Aorta (tissue), 5 donors: Measurements from ENCODE around the gene SLC25A25. TPM values are rescaled to one million over a fixed set of nuclear protein-coding genes. Genes with fewer than 3 reads are reported as not detected.
"Not testable (repeated sequence)": the region's sequence is repeated elsewhere in the genome, so short reads cannot be mapped to it uniquely, and the experiment has no call there.

Experiments
- ATAC-seq: fragments of 200-7000 bp; cut with Tn5 transposase; one replicate; pipeline ENCODE4 v1.9.1; 2022; ENCODE audit warnings: moderate library complexity; ENCODE audit not compliant: low FRiP score
- DNase-seq, 2 donors: peaks; one replicate each; pipeline ENCODE4 v3.0.0-alpha.2; 2020
- H3K27ac ChIP-seq, 2 donors: one replicate each; pipeline ENCODE4 v1.5.1; 2013; ENCODE audit warnings: low read length in 2 of 2, mild to moderate bottlenecking in 2 of 2, moderate library complexity in 2 of 2, control low read depth in 1 of 2, inconsistent platforms in 1 of 2, low read depth in 1 of 2
- H3K27me3 ChIP-seq, 2 donors: one replicate each; pipeline ENCODE4 v1.6.1; 2013; ENCODE audit warnings: control low read depth in 1 of 2, low read length in 1 of 2, mild to moderate bottlenecking in 1 of 2, moderate library complexity in 1 of 2; ENCODE audit not compliant: insufficient read depth in 2 of 2, control insufficient read depth in 1 of 2
- H3K36me3 ChIP-seq, 2 donors: one replicate each; pipeline ENCODE4 v1.6.1; 2013; ENCODE audit warnings: control low read depth in 1 of 2, low read length in 1 of 2, mild to moderate bottlenecking in 1 of 2; ENCODE audit not compliant: insufficient read depth in 2 of 2, control insufficient read depth in 1 of 2
- H3K4me1 ChIP-seq, 2 donors: one replicate each; pipeline ENCODE4 v1.6.1; 2013; ENCODE audit warnings: low read length in 2 of 2, control low read depth in 1 of 2, mild to moderate bottlenecking in 1 of 2, moderate library complexity in 1 of 2; ENCODE audit not compliant: insufficient read depth in 2 of 2, control insufficient read depth in 1 of 2
- H3K4me3 ChIP-seq, 2 donors: one replicate each; pipeline ENCODE4 v1.5.1; 2013; ENCODE audit warnings: low read length in 2 of 2, control low read depth in 1 of 2, mild to moderate bottlenecking in 1 of 2
- H3K9me3 ChIP-seq: one replicate; pipeline ENCODE4 v1.6.1; 2013; ENCODE audit warnings: mild to moderate bottlenecking, low read length; ENCODE audit not compliant: control insufficient read depth
- WGBS, 2 donors: extraction: QIAGEN DNeasy Blood & Tissue Kit; methylation state at CpG; one replicate each; pipeline ENCODE4 v1.1.7; 2013; 5-methylcytosine and 5-hydroxymethylcytosine counted together
- intact Hi-C, 2 donors: fragments of 100-400 bp; cut with DNase I; formaldehyde crosslinking; loops; one replicate each; pipeline versions ENCODE4 v1.14.2 to v1.15.0; 2022
- polyA plus RNA-seq, 2 donors: library from polyadenylated mRNA; stranded (reverse); fragments of 200-250 nt; gene quantifications; one replicate each; pipeline ENCODE4 v1.2.3, GENCODE V29; 2013
- total RNA-seq, 2 donors: library from RNA; stranded (reverse); fragmentation: NEBNext Ultra II Directional; extraction: Animal tissue kit (Norgen Biotek cat#: 25700); gene quantifications; one replicate each; pipeline ENCODE4 v1.2.1, GENCODE V29; 2021
- donor health status: healthy with polysubstance abuse.
- donor health status: Bipolar disorder and iron deficiency.
- donor health status: DM: no; HTN: no; CAD: no.
- donor health status: DM: no; HTN: no; CAD: no.
- donor health status: DM: yes; HTN: yes; CAD: no.

SLC25A25 gene
- total and polyA plus RNA-seq, 4 donors, result 9.8 to 40.9 (median 15.3) TPM

DNA sequence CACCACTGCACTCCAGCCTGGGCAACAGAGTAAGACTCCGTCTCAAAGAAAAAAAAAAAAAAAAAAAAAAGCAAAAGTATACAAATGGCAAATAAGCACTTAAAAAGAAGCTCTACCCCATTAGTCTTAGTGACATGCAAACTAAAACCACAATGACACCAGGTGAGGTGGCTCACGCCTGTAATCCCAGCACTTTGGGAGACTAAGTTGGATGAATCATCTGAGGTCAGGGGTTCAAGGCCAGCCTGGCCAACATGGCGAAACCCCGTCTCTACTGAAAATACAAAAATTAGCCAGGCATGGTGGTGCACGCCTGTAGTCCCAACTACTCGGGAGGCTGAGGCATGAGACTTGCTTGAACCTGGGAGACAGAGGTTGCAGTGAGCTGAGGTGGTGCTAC is 22.6 kb upstream of the SLC25A25 start:
- ATAC-seq, H3K9me3 ChIP-seq, DNase-seq, intact Hi-C loops, H3K27ac ChIP-seq, H3K4me3 ChIP-seq, H3K27me3 ChIP-seq, H3K4me1 ChIP-seq, H3K36me3 ChIP-seq: not testable (repeated sequence)
- 90 to 91% methylated on average over 6 of the region's 6 CpGs for WGBS, 2 donors

DNA sequence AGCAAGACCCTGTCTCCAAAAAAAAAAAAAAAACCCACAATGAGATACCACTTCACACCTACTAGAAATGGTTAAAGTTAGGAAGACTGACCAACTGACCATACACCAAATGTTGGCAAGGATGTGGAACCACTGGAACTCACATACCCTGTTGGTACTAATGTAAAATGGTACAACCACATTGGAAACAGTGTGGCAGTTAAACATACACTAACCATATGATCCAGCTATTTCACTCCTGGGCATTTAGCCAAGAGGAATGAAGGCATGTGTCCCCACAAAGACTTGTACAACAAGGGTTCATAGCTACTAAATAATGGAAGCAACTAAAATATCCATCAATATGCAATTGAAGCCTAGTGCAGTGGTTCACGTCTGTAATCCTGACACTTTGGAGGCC is 22.2 kb upstream of the SLC25A25 start:
- no peaks in the 10 kb centered on the region for H3K27me3 ChIP-seq
- intact Hi-C loops, result no loop called here
- no peaks in the 10 kb centered on the region for H3K36me3 ChIP-seq
- WGBS, 2 donors, result 71 to 73% methylated on average over 1 of the region's 1 CpG
- ATAC-seq (no peak), DNase-seq (no peak)
- no peaks in the 10 kb centered on the region for H3K9me3 ChIP-seq
- no peaks in the 10 kb centered on the region for H3K4me1 ChIP-seq
- no peak overlapping the region for H3K27ac ChIP-seq
- no peak overlapping the region for H3K4me3 ChIP-seq

DNA sequence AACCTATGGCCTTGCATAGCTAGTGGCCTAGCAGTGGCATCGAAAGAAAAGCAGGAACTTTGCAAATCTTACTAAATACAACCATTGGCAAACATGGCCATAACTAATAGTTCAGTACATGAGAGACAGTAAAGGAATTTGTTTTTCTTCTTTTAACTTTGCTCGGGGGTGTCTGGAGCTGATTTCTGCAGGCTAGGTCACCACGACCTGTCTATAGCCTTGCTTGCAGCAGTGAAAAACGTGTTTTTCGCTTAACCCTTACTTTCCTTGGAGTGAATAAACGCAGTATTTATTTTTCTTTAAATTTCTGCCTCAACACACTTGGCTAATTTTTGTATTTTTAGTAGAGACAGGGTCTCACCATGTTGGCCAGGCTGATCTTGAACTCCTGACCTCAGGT is 20.8 kb upstream of the SLC25A25 start:
- Histone ChIP-seq H3K36me3 (no peaks in the 10 kb centered on the region), H3K4me3 (no peak overlapping the region), H3K27me3 (no peaks in the 10 kb centered on the region), H3K9me3 (no peaks in the 10 kb centered on the region), H3K27ac (no peak overlapping the region), H3K4me1 (no peaks in the 10 kb centered on the region)
- intact Hi-C loops, result no loop called here
- ATAC-seq (no peak), DNase-seq (no peak)
- WGBS, 2 donors, result 71 to 81% methylated on average over 6 of the region's 6 CpGs

DNA sequence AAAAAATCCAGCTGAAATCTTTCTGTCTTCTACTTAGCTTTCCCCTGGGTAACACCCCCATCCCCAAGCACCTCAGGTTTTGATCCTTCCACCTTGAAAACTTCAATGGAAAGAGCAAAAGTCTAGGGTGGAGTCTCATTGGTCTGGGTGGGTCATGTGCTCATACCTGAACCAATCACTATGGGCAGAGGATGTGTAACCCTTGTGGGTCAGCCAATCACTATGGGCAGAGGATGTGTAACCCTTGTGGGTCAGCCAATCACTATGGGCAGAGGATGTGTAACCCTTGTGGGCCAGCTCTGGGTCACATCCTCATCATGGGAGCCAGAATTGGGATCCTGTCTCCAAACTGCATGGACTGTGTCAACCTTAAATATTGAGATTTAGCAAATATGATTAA is 19.4 kb upstream of the SLC25A25 start:
- intact Hi-C loops, result no loop called here
- Histone ChIP-seq H3K4me1 (no peaks in the 10 kb centered on the region), H3K36me3 (no peaks in the 10 kb centered on the region), H3K4me3 (no peak overlapping the region), H3K27me3 (no peaks in the 10 kb centered on the region), H3K9me3 (no peaks in the 10 kb centered on the region), H3K27ac (no peak overlapping the region)
- ATAC-seq (no peak), DNase-seq (no peak)

DNA sequence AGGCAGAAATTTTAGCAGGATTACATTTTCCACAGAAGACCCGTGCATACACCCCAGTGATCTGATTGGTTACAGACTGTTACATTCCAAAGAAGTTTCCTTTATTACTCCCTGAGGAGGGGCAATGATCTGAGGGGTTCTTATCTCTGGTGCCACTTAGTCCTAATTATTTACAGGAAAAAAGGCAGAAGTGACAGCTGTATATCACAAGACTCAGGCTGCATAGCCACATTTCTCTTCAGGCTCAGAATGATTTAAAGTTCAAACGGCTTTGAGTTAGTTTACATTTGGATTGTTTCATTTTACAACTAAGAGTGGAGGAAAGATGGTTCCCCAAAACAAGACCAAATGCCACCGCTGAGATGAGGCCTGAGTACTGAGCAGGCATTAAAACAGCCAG is 18.2 kb upstream of the SLC25A25 start:
- 67 to 78% methylated on average over 3 of the region's 3 CpGs for WGBS, 2 donors
- no peak overlapping the region for H3K27ac ChIP-seq
- ATAC-seq (no peak), DNase-seq (no peak)
- H3K4me3 ChIP-seq, result no peak overlapping the region
- intact Hi-C loops, result no loop called here
- H3K36me3 ChIP-seq, result no peaks in the 10 kb centered on the region
- no peaks in the 10 kb centered on the region for H3K27me3 ChIP-seq
- no peaks in the 10 kb centered on the region for H3K4me1 ChIP-seq
- no peaks in the 10 kb centered on the region for H3K9me3 ChIP-seq

DNA sequence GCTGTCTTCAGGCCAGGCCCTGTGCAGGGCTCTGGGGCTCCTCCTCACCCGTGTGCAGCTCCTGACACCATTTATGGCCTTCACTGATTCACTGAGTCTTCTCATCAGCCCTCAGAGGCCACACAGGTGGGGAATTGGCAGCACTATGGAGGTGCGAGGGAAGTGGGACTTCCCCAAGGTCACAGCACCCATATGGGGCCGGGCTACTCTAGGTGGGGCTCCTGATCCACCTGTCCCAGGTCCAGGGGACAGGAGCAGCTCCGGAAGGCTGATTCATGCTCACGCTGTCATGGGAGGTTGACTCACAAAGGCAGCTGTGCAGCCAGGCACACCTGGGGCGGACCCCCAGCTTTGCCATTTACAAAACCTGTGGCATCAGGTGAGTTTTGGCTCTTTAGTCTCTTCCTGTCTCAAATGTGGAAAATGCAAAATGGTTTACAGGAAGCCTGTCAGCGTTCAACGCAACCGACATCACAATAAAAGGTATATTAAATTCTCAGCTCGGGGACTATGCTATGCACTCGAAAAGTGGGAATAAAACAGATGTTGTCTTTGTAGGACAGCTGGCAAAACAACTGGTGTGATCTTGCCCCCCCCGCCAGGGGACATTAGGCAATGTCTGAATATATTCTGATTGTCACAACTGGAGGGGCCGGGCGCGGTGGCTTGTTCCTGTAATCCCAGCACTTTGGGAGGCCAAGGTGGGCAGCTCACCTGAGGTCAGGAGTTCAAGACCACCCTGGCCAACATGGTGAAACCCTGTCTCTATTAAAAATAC is 15.9 kb upstream of the SLC25A25 start:
- Histone ChIP-seq H3K27me3 (no peaks in the 10 kb centered on the region), H3K4me3 (no peak overlapping the region), H3K4me1 (no peaks in the 10 kb centered on the region), H3K27ac (no peak overlapping the region), H3K36me3 (no peaks in the 10 kb centered on the region), H3K9me3 (no peaks in the 10 kb centered on the region)
- no peak for ATAC-seq
- WGBS, 2 donors, result 85 to 91% methylated on average over 15 of the region's 15 CpGs
- intact Hi-C loops, result no loop called here
- DNase-seq, result no peak

DNA sequence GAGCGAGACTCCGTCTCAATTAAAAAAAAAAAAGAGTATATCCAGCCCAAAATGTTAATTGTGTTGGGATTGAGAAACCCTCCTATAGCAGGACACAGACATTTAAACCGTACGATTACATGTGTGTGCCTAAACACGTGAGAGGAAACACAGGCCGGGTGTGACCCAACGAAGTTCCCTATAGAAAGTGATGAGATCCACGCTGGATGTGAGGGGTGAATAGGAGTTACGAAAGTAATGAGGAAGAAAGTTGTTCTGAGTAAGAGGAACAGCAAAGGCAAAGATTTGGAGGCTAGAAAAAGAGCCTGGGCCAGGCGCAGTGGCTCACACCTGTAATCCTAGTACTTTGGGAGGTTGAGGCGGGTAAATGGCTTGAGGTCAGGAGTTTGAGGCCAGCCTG is 14.5 kb upstream of the SLC25A25 start:
- Histone ChIP-seq H3K4me3 (no peak overlapping the region), H3K27me3 (no peaks in the 10 kb centered on the region), H3K36me3 (no peaks in the 10 kb centered on the region), H3K9me3 (no peaks in the 10 kb centered on the region), H3K4me1 (no peaks in the 10 kb centered on the region), H3K27ac (no peak overlapping the region)
- no peak for ATAC-seq
- WGBS, 2 donors, result 92 to 95% methylated on average over 11 of the region's 11 CpGs
- intact Hi-C loops, result no loop called here
- DNase-seq, result peak in 1 of 2 donors; percentile 77

DNA sequence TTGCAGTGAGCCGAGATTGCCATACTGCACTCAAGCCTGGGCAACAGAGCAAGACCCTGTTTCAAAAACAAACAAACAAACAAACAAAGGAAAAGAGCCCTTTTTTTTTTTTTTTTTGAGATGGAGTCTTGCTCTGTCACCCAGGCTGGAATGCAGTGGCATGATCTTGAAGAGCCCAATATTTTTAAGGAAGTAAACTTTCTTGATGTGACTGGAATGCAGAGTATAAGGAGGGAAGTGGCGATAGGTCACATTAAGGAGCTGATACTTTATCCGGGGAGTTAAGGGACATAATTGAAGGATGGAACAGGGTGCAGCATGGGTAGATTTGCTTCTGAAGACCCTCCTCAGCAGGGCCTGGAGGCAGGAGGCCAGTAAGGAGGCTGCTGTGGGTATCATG is 13.9 kb upstream of the SLC25A25 start:
- intact Hi-C loops, result no loop called here
- H3K27ac ChIP-seq, result no peak overlapping the region
- no peak for DNase-seq

DNA sequence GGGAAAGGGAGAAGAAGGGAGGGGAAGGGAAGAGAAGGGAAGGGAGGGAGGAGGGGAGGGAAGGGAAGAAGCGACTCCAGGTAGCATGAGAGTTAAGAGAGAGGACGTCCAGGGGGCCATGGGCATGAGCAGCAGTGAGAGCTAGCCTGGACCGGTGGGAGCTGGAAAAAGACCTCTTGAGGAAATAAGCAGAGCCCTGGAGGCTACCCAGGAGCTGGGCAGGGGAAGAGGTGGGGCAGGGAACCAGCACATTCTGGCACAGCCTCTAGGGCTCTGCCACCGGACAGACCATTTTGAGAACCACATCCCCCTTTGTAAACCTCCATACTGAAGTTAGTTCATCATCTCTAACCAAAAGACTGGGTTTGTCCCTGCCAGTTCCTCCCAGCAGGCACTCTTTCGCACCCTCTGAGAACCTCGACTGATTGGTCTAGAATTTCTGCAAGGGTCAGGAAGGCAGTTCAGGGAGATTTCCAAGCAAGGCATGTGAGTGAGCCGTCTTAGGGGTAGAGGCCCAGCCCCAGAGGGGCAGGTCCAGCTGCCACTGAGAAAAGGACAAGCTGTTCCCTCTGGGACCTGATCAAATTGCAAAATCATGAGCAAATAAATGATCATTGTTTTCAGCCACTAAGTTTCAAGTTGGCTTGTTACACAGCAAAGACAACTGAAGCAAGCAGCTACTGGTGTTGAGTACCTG is 12.5 kb upstream of the SLC25A25 start:
- no peak for DNase-seq
- Histone ChIP-seq H3K36me3 (no peaks in the 10 kb centered on the region), H3K4me3 (no peak overlapping the region), H3K9me3 (no peaks in the 10 kb centered on the region), H3K27me3 (no peaks in the 10 kb centered on the region), H3K4me1 (no peaks in the 10 kb centered on the region), H3K27ac (no peak overlapping the region)
- intact Hi-C loops, result no loop called here
- 23 to 32% methylated on average over 7 of the region's 7 CpGs for WGBS, 2 donors
- ATAC-seq, result peak; percentile 53

More for the DNA sequence above, 13.9 kb upstream of the SLC25A25 start:
- H3K36me3 ChIP-seq, result no peaks in the 10 kb centered on the region
- H3K9me3 ChIP-seq, result no peaks in the 10 kb centered on the region
- H3K27me3 ChIP-seq, result no peaks in the 10 kb centered on the region
- H3K4me3 ChIP-seq, result no peak overlapping the region
- WGBS, 2 donors, result 77 to 82% methylated on average over 3 of the region's 3 CpGs
- H3K4me1 ChIP-seq, result no peaks in the 10 kb centered on the region
- ATAC-seq, result no peak
